ENCODE measurements around the gene FNDC3B.

Gene FNDC3B

GRCh38 chr3:172036541-172037215 is 2.7 kb upstream of the FNDC3B start:
- H3K27me3 ChIP-seq: no peaks in the 10 kb centered on the region
- H3K4me1 ChIP-seq: no peaks in the 10 kb centered on the region; the same call in 1 of the 2 replicates
- no peaks in the 10 kb centered on the region for H3K36me3 ChIP-seq
- H3K4me3 ChIP-seq (ENCODE audit: low read depth, low read length): no peak overlapping the region
- no peak for TF ChIP-seq CTCF (IDR thresholded peaks at IDR 0.05; ENCODE audit: low read depth, low read length)
- no peaks in the 10 kb centered on the region for H3K9me3 ChIP-seq
- DNase-seq: no peak

- H3K9me3 ChIP-seq: no peaks in the 10 kb centered on the region
- H3K4me1 ChIP-seq: no peaks in the 10 kb centered on the region; the same call in 1 of the 2 replicates
- no peak for DNase-seq
- H3K4me3 ChIP-seq (ENCODE audit: low read depth, low read length): peak overlapping the region; percentile 96
- no peak for TF ChIP-seq CTCF (IDR thresholded peaks at IDR 0.05; ENCODE audit: low read depth, low read length)
- H3K36me3 ChIP-seq: no peaks in the 10 kb centered on the region
- no peaks in the 10 kb centered on the region for H3K27me3 ChIP-seq
These were observed 461 bp upstream of the FNDC3B start for GRCh38 chr3:172038798-172039435.

GRCh38 chr3:172040078-172040980 is 951 bp downstream of the FNDC3B start:
- H3K4me1 ChIP-seq: no peaks in the 10 kb centered on the region
- DNase-seq: peak; percentile 73
- H3K4me3 ChIP-seq (ENCODE audit: low read depth, low read length): peak overlapping the region; percentile 96
- no peaks in the 10 kb centered on the region for H3K9me3 ChIP-seq
- H3K36me3 ChIP-seq: no peaks in the 10 kb centered on the region; the same call in 1 of the 2 replicates
- H3K27me3 ChIP-seq: no peaks in the 10 kb centered on the region
- peak; percentile 16; the same call in 1 of the 2 replicates for TF ChIP-seq CTCF (IDR thresholded peaks at IDR 0.05; ENCODE audit: low read depth, low read length)

- Histone ChIP-seq H3K4me1 (no peaks in the 10 kb centered on the region), H3K36me3 (no peaks in the 10 kb centered on the region; the same call in 1 of the 2 replicates)
- DNase-seq: peak; percentile 28
These were observed 1.9 kb downstream of the FNDC3B start for GRCh38 chr3:172040981-172041963.

More at GRCh38 chr3:172040981-172041963, 1.9 kb downstream of the FNDC3B start:
- Histone ChIP-seq H3K4me3 (ENCODE audit: low read depth, low read length) (peak overlapping the region; percentile 96), H3K9me3 (no peaks in the 10 kb centered on the region), H3K27me3 (no peaks in the 10 kb centered on the region)
- TF ChIP-seq CTCF (IDR thresholded peaks at IDR 0.05; ENCODE audit: low read depth, low read length): no peak

Measured in BE2C (cell line).